HFFc6 (cell line): ENCODE data around the gene BRAT1. TPM values are rescaled to one million over a fixed set of nuclear protein-coding genes. Genes with fewer than 3 reads are reported as not detected.
"Not testable (repeated sequence)": the region's sequence is repeated elsewhere in the genome, so short reads cannot be mapped to it uniquely, and the experiment has no call there.

Source experiments
- DNase-seq: peaks from one replicate; pipeline ENCODE4 v3.0.0-alpha.2; 2018
- H3K27ac Mint-ChIP-seq: 2 replicates; pipeline ENCODE4 v1.8.0; 2020; ENCODE audit warnings: mild to moderate bottlenecking, mixed read lengths
- H3K27me3 Mint-ChIP-seq: 2 replicates; pipeline ENCODE4 v1.8.0; 2021; ENCODE audit warnings: mild to moderate bottlenecking, moderate library complexity, mixed read lengths; ENCODE audit not compliant: insufficient read depth
- H3K36me3 Mint-ChIP-seq: 2 replicates; pipeline ENCODE4 v1.8.0; 2021; ENCODE audit warnings: low read depth, mixed read lengths
- H3K4me1 Mint-ChIP-seq: 2 replicates; pipeline ENCODE4 v1.8.0; 2020; ENCODE audit warnings: low read depth, mixed read lengths
- H3K4me3 Mint-ChIP-seq: 2 replicates; pipeline ENCODE4 v1.8.0; 2020; ENCODE audit warnings: mild to moderate bottlenecking, moderate library complexity, mixed read lengths
- H3K9me3 Mint-ChIP-seq: 2 replicates; pipeline ENCODE4 v1.8.0; 2020; ENCODE audit warnings: mild to moderate bottlenecking, mixed read lengths
- total RNA-seq, 6 experiments: library from RNA; stranded (reverse); fragmentation: NEBNext Ultra II Directional; extraction: Animal tissue kit (Norgen Biotek cat#: 25700); gene quantifications; 2 replicates in 1 of 6; 3 replicates in 5 of 6; pipeline ENCODE4 v1.2.3, GENCODE V29; 2021
- TF ChIP-seq, protein P1 (sequence below): fragments of 200-600 bp; sonication (generic); IDR thresholded peaks from 2 replicates; pipeline ENCODE4 v1.5.0; 2021; ENCODE audit warnings: antibody characterized with exemption, mild to moderate bottlenecking

Gene BRAT1
- total RNA-seq, 6 experiments from 2014 or later, result 21.3 to 26.0 (median 23.3) TPM

DNA sequence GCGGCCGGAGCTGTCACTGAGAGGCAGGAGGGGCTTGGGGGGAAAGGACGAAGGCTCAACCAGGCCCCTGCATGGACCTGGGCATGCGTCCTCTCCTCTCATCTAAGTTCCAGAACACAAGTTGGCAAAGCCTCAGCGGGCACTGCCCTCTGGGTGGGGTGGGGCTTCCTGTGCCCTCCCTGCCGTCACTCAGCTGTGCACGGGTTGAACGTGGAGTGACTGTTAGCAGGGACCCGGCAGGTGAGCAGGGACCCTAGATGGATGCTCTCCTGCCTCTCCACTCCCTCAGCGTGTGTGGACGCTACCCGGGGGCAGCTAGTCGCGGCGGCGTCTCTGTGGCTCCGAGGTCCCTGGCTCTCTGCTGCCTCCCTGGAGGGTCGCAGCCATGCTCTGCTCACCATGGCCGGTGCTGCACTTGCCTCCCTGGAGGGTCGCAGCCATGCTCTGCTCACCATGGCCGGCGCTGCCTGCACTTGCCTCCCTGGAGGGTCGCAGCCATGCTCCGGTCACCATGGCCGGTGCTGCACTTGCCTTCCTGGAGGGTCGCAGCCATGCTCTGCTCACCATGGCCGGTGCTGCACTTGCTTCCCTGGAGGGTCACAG, 40.0 kb upstream of the BRAT1 start:
- TF ChIP-seq, protein P1, sequence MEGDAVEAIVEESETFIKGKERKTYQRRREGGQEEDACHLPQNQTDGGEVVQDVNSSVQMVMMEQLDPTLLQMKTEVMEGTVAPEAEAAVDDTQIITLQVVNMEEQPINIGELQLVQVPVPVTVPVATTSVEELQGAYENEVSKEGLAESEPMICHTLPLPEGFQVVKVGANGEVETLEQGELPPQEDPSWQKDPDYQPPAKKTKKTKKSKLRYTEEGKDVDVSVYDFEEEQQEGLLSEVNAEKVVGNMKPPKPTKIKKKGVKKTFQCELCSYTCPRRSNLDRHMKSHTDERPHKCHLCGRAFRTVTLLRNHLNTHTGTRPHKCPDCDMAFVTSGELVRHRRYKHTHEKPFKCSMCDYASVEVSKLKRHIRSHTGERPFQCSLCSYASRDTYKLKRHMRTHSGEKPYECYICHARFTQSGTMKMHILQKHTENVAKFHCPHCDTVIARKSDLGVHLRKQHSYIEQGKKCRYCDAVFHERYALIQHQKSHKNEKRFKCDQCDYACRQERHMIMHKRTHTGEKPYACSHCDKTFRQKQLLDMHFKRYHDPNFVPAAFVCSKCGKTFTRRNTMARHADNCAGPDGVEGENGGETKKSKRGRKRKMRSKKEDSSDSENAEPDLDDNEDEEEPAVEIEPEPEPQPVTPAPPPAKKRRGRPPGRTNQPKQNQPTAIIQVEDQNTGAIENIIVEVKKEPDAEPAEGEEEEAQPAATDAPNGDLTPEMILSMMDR, result no peak
- no peaks in the 10 kb centered on the region for H3K4me1 Mint-ChIP-seq
- H3K36me3 Mint-ChIP-seq, result peaks cover 10% of the 10 kb centered on the region
- H3K9me3 Mint-ChIP-seq, result no peaks in the 10 kb centered on the region
- no peak overlapping the region for H3K27ac Mint-ChIP-seq
- no peaks in the 10 kb centered on the region; the same call in 1 of the 2 replicates for H3K27me3 Mint-ChIP-seq
- DNase-seq, result no peak
- no peak overlapping the region for H3K4me3 Mint-ChIP-seq

DNA sequence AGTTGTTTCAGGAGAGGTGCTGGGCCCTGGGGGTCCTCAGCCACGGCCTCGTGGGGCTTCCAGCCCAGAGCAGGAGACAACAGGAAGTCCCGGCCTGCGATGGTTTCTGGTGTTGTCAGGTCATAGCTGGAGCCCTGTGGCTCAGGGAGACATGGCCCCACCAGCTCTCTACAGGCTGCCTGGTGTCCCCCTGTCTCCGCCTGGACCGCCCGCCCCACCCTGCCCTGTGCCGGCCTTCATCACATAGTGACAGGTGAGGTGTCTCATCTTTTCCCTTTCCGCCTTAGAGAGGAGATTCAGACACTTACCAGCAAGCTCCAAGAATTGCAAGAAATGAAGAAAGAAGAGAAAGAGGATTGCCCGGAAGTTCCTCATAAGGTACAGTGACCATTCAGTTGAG, 39.3 kb upstream of the BRAT1 start:
- H3K36me3 Mint-ChIP-seq, result peaks cover 10% of the 10 kb centered on the region
- TF ChIP-seq, protein P1, result no peak
- H3K27me3 Mint-ChIP-seq, result no peaks in the 10 kb centered on the region; the same call in 1 of the 2 replicates
- DNase-seq, result no peak
- no peak overlapping the region for H3K4me3 Mint-ChIP-seq
- no peaks in the 10 kb centered on the region for H3K9me3 Mint-ChIP-seq
- H3K4me1 Mint-ChIP-seq, result no peaks in the 10 kb centered on the region
- no peak overlapping the region for H3K27ac Mint-ChIP-seq

DNA sequence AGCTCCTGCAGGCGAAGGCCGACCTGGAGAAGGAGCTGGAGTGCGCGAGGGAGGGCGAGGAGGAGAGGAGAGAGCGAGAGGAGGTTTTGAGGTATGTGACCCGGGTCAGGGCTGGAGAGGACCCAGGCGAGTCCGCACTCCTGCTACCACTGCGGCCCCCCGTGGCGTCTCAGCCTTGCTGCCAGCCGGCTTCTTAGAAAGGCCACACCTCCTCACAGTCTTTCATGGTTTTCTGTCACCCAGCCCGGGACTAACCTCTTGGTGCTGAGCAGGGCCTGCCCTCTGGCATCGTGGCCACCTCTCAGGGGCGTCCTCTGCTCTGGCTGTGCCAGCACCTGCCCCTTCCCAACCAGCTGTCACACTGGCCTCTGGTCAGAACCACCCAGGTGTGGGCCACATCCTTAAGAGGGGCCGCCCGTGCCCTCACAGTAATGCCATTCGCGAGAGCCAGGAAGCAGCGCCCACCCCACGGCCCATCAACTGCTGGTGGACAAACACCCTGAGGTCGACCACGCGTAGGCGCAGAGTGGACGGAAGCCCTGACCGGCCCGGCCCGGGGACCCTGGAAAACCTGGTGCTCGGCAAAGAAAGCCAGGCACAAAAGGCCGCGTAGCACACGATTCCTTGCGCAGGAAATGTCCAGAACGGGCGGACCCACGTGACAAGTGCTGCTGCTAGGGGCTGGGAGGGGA, 37.9 kb upstream of the BRAT1 start:
- Mint-ChIP-seq H3K27ac (no peak overlapping the region), H3K36me3 (peaks cover 5% of the 10 kb centered on the region; the same call in 1 of the 2 replicates), H3K4me1 (no peaks in the 10 kb centered on the region), H3K4me3 (no peak overlapping the region), H3K27me3 (no peaks in the 10 kb centered on the region; the same call in 1 of the 2 replicates), H3K9me3 (no peaks in the 10 kb centered on the region)
- TF ChIP-seq, protein P1, result no peak
- DNase-seq, result no peak

DNA sequence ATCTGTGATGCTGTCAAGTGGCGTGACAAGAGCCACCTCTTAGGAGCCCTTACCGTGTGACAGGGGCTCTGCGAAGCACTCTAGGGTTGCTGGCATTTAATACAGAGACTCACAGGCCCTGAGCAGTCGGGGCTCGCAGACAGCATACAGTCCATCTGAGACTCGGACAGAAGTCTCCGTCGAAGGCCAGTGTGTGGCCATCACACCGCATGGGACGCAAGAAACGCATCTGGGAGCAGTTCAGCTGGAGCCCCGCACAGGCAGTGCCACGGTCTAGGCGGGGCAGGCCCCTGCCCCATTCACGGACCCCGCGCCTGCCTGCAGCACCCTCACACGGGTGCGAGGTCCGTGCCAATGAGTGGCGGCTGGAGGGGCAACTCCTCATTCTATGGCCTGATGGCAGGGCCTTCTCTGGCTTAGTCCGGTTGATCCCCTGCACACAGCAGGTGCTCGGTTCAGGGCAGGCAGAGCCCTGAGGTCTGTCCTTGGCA, 37.1 kb upstream of the BRAT1 start:
- Mint-ChIP-seq H3K4me3 (no peak overlapping the region), H3K9me3 (no peaks in the 10 kb centered on the region), H3K27ac (no peak overlapping the region), H3K4me1 (no peaks in the 10 kb centered on the region), H3K27me3 (no peaks in the 10 kb centered on the region; the same call in 1 of the 2 replicates), H3K36me3 (peaks cover 7% of the 10 kb centered on the region; the same call in 1 of the 2 replicates)
- TF ChIP-seq, protein P1, result no peak
- no peak for DNase-seq

DNA sequence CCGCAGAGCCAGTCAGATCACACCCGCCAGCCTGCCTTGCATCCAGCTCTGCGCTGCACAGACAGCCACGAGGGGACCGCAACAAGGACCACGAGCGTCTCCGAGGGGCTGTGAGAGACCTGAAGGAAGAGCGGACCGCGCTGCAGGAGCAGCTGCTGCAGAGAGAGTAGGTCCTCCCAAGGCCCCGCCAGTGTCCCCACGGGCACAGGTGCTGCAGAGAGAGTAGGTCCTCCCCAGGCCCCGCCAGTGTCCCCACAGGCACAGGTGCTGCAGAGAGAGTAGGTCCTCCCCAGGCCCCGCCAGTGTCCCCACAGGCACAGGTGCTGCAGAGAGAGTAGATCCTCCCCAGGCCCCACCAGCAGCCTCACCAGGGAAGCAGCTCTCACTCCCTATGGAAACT, 34.6 kb upstream of the BRAT1 start:
- not testable (repeated sequence) for H3K27me3 Mint-ChIP-seq, H3K4me3 Mint-ChIP-seq, H3K27ac Mint-ChIP-seq, DNase-seq, H3K4me1 Mint-ChIP-seq, H3K9me3 Mint-ChIP-seq
- H3K36me3 Mint-ChIP-seq, result 0 out of 2 replicates have a peak, but pooled peaks cover 12% of the 10 kb centered on the region

DNA sequence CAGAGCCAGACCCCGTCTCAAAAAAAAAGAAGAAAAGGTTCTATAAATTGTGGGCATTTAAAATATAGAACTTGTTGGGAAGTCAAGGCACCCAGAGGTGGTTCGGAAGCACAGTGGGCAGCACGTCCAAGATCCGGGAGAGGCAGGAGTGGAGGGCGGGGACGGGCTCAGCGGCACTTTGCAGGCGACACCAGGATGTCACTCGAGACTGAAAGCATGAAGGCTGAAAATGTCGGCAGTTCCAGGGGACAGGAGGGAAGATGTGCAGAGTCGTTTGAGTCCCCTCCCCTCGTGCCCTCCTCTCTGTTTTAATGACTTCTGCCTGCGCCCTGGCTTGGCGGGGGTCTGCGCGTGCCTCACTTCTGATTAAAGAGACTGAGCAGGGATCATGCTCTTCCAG, 34.0 kb upstream of the BRAT1 start:
- Mint-ChIP-seq H3K36me3 (peaks cover 16% of the 10 kb centered on the region; the same call in 1 of the 2 replicates), H3K9me3 (no peaks in the 10 kb centered on the region), H3K4me3 (no peak overlapping the region), H3K27ac (no peak overlapping the region), H3K27me3 (no peaks in the 10 kb centered on the region), H3K4me1 (no peaks in the 10 kb centered on the region)
- DNase-seq, result no peak
- TF ChIP-seq, protein P1, result no peak
